ELR (cell line): ENCODE results near the gene EYA3.

Source experiments
- DNase-seq: peaks from one replicate; pipeline ENCODE4 v3.0.0-alpha.2; 2015; ENCODE audit warnings: low read depth

Gene EYA3

GRCh38 chr1:27940870-27941560 is 147.4 kb downstream of the EYA3 start:
- DNase-seq: no peak

- DNase-seq: peak; percentile 61
Observed at GRCh38 chr1:27940297-27940696, 148.1 kb downstream of the EYA3 start.

- DNase-seq: no peak
Observed at GRCh38 chr1:27938488-27938887, 149.9 kb downstream of the EYA3 start.

GRCh38 chr1:27937524-27937836 is 150.9 kb downstream of the EYA3 start:
- DNase-seq: no peak

GRCh38 chr1:27936370-27936769 is 152.0 kb downstream of the EYA3 start:
- DNase-seq: no peak

- no peak for DNase-seq
Observed at GRCh38 chr1:27935721-27936120, 152.7 kb downstream of the EYA3 start.

GRCh38 chr1:27934818-27935549 is 153.4 kb downstream of the EYA3 start, which contains the start of gene SMPDL3B:
SMPDL3B (plus strand) TSS chr1:27935000; CDS start chr1:27935184, 184 bp downstream.
- DNase-seq: peak; percentile 61

GRCh38 chr1:27931759-27932158 is 156.7 kb downstream of the EYA3 start:
- DNase-seq: no peak

- no peak for DNase-seq
Observed at GRCh38 chr1:27931184-27931583, 157.2 kb downstream of the EYA3 start.

- peak; percentile 12 for DNase-seq
Observed at GRCh38 chr1:27928216-27928954, 160.0 kb downstream of the EYA3 start.

- DNase-seq: no peak
Observed at GRCh38 chr1:27922272-27922671, 166.1 kb downstream of the EYA3 start.
